Mucosa of rectum (tissue), 2 donors: Measurements from ENCODE around the gene RRAS.

Experiments used
- H3K27ac ChIP-seq, 2 donors: one replicate each; pipeline ENCODE4 v1.7.0; 2013; ENCODE audit warnings: inconsistent platforms in 2 of 2, low read depth in 2 of 2, low read length in 2 of 2
- H3K27me3 ChIP-seq, 2 donors: one replicate each; pipeline ENCODE4 v1.7.0; 2013; ENCODE audit warnings: low read length in 2 of 2; ENCODE audit not compliant: control insufficient read depth in 2 of 2, insufficient read depth in 2 of 2
- H3K36me3 ChIP-seq, 2 donors: one replicate each; pipeline ENCODE4 v1.7.0; 2013; ENCODE audit warnings: low read length in 2 of 2; ENCODE audit not compliant: control insufficient read depth in 2 of 2, insufficient read depth in 2 of 2
- H3K4me1 ChIP-seq, 2 donors: one replicate each; pipeline ENCODE4 v1.7.0; 2013; ENCODE audit warnings: low read length in 2 of 2, mild to moderate bottlenecking in 1 of 2; ENCODE audit not compliant: control insufficient read depth in 2 of 2, insufficient read depth in 2 of 2
- H3K4me3 ChIP-seq, 2 donors: one replicate each; pipeline ENCODE4 v1.7.0; 2013; ENCODE audit warnings: low read length in 2 of 2
- H3K9ac ChIP-seq, 2 donors: one replicate each; pipeline ENCODE4 v1.7.0; 2013; ENCODE audit warnings: low read length in 2 of 2, low read depth in 1 of 2, mild to moderate bottlenecking in 1 of 2
- H3K9me3 ChIP-seq, 2 donors: one replicate each; pipeline ENCODE4 v1.7.0; 2013; ENCODE audit warnings: low read length in 2 of 2; ENCODE audit not compliant: control insufficient read depth in 2 of 2
- donor health status: healthy.
- donor health status: Normal muscosa, but diverticular disease.

Gene RRAS

GRCh38 chr19:49590071-49590970 lies 49.6 kb downstream of the RRAS start:
- peaks cover 9 to 22% of the 10 kb centered on the region in 2 donors for H3K4me1 ChIP-seq
- H3K27ac ChIP-seq = peak overlapping the region; percentile 93 to 97
- peaks cover 0 to 8% of the 10 kb centered on the region in 2 donors for H3K36me3 ChIP-seq
- H3K4me3 ChIP-seq = peak overlapping the region; percentile 86 to 89
- H3K27me3 ChIP-seq = no peaks in the 10 kb centered on the region
- peak overlapping the region; percentile 92 to 96 for H3K9ac ChIP-seq
- H3K9me3 ChIP-seq = no peaks in the 10 kb centered on the region

GRCh38 chr19:49589502-49589905 lies 50.4 kb downstream of the RRAS start:
- no peak overlapping the region for H3K4me3 ChIP-seq
- no peaks in the 10 kb centered on the region for H3K9me3 ChIP-seq
- H3K27ac ChIP-seq = peak overlapping the region; percentile 52 to 93
- H3K9ac ChIP-seq = no peak overlapping the region
- H3K36me3 ChIP-seq = peaks cover 0 to 6% of the 10 kb centered on the region in 2 donors
- no peaks in the 10 kb centered on the region for H3K27me3 ChIP-seq
- H3K4me1 ChIP-seq = peaks cover 9 to 22% of the 10 kb centered on the region in 2 donors

GRCh38 chr19:49588365-49589122 lies 51.4 kb downstream of the RRAS start:
- H3K4me3 ChIP-seq = no peak overlapping the region
- peaks cover 6 to 17% of the 10 kb centered on the region in 2 donors for H3K4me1 ChIP-seq
- H3K36me3 ChIP-seq = no peaks in the 10 kb centered on the region
- no peaks in the 10 kb centered on the region for H3K27me3 ChIP-seq
- H3K9ac ChIP-seq = no peak overlapping the region
- H3K9me3 ChIP-seq = no peaks in the 10 kb centered on the region
- no peak overlapping the region for H3K27ac ChIP-seq

- no peak overlapping the region for H3K27ac ChIP-seq
- no peaks in the 10 kb centered on the region for H3K27me3 ChIP-seq
- no peak overlapping the region for H3K4me3 ChIP-seq
- H3K4me1 ChIP-seq = peaks cover 0 to 6% of the 10 kb centered on the region in 2 donors
- H3K9ac ChIP-seq = no peak overlapping the region
- H3K36me3 ChIP-seq = no peaks in the 10 kb centered on the region
- H3K9me3 ChIP-seq = no peaks in the 10 kb centered on the region
Observed at GRCh38 chr19:49587227-49587626, 52.7 kb downstream of the RRAS start.
